GM12892 (cell line): ENCODE measurements around the gene CLSTN1.

Experiments
- POLR2A ChIP-seq: IDR thresholded peaks from 2 replicates; pipeline ENCODE4 v1.6.1; 2011; ENCODE audit warnings: low read depth, low read length, control low read depth
- POLR2AphosphoS5 ChIP-seq: IDR thresholded peaks from 2 replicates; pipeline ENCODE4 v1.6.1; 2011; ENCODE audit warnings: low read depth, low read length, control low read depth
- TAF1 ChIP-seq: IDR thresholded peaks from 2 replicates; pipeline ENCODE4 v1.6.1; 2011; ENCODE audit warnings: low read depth, mild to moderate bottlenecking, control low read depth, low read length, borderline replicate concordance

GRCh38 chr1:9774712-9775679 lies 48.8 kb downstream of the CLSTN1 start:
- no peak for TF ChIP-seq POLR2A
- no peak for TF ChIP-seq POLR2AphosphoS5
- no peak for TF ChIP-seq TAF1
